Measurements from ENCODE around the gene MVB12B. TPM values are rescaled to one million over a fixed set of nuclear protein-coding genes. Genes with fewer than 3 reads are reported as not detected.
A peak's percentile ranks its signal among the peaks of the same experiment; 100 is the strongest.

The MVB12B gene
- total and polyA plus RNA-seq, 2 donors from 2014 or later = 4.5 to 12.3 TPM

DNA sequence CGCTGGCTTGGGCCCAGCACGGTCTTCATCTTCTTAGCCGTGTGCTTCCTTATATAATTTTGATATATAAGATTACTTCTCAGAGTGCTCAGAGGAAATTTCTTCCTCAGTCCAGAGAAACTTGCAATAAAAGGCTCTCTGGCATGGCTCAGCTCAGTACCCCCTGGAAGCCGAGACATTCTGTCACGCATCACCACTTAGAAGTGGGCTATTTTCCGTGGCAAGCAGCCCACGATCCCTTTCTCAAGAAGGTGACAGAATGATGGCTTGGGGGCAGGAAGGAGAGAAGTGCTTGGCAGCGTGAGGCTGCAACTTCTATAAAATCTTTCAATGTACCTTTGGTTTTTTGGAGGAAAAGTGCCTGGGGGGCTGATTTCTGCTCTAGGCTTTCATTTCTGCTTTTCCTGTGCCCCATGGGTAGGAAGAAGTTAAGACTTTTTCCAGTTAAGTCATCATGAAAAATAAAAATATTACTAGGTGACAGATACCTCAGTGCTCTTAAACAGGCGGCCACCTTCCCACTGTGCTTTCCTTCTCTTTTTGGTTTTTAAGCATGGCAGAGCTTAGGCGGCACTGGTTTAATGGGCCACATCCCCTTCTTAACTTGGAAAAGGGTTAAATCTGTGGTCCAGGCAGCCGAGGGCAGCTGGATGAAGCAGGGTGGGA is 104.6 kb downstream of the MVB12B start:
- Histone ChIP-seq H3K36me3 (ENCODE audit: control insufficient read depth in 2 of 3, insufficient read depth in 3 of 3, low read length in 3 of 3) (no peaks in the 10 kb centered on the region), H3K9me3 (ENCODE audit: control insufficient read depth in 2 of 3, insufficient read depth in 1 of 3, low read length in 3 of 3) (no peaks in the 10 kb centered on the region), H3K27ac (ENCODE audit: low read depth in 2 of 2, low read length in 2 of 2) (no peak overlapping the region), H3K4me3 (ENCODE audit: low read length in 3 of 3) (no peak overlapping the region), H3K4me1 (ENCODE audit: control insufficient read depth in 2 of 3, insufficient read depth in 2 of 3, low read depth in 1 of 3, low read length in 3 of 3) (no peaks in the 10 kb centered on the region), H3K9ac (ENCODE audit: low read length in 3 of 3) (no peak overlapping the region), H3K27me3 (ENCODE audit: control insufficient read depth, insufficient read depth, low read length) (no peaks in the 10 kb centered on the region)
- no peak for FAIRE-seq
- intact Hi-C loops (cut with DNase I) = no loop called here
- peak in 2 of 5 donors; percentile 16 to 25 for DNase-seq
- TF ChIP-seq, protein P1, sequence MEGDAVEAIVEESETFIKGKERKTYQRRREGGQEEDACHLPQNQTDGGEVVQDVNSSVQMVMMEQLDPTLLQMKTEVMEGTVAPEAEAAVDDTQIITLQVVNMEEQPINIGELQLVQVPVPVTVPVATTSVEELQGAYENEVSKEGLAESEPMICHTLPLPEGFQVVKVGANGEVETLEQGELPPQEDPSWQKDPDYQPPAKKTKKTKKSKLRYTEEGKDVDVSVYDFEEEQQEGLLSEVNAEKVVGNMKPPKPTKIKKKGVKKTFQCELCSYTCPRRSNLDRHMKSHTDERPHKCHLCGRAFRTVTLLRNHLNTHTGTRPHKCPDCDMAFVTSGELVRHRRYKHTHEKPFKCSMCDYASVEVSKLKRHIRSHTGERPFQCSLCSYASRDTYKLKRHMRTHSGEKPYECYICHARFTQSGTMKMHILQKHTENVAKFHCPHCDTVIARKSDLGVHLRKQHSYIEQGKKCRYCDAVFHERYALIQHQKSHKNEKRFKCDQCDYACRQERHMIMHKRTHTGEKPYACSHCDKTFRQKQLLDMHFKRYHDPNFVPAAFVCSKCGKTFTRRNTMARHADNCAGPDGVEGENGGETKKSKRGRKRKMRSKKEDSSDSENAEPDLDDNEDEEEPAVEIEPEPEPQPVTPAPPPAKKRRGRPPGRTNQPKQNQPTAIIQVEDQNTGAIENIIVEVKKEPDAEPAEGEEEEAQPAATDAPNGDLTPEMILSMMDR (IDR thresholded peaks at IDR 0.05; ENCODE audit: borderline replicate concordance, extremely low read depth, insufficient read depth) = no peak

DNA sequence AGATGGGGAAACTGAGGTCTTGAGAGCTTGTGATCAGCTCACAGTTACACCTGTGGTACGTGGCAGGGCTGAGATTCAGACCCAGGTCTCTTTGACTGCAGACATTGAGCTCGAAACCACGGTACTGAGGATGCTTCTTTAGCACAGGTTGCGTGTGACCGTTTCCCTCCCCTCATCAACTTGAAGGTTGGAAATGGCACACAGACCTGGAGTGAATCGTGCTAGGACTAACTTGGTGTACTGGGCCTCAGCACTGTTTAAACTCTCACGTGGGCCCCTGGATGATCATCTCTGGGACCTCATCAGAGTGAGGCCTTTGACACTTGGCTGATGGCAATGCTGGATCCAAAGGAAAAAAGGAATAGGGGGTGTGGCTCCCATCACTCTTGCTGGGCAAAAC is 106.0 kb downstream of the MVB12B start:
- no peak overlapping the region for H3K27ac ChIP-seq (ENCODE audit: low read depth in 2 of 2, low read length in 2 of 2)
- no peaks in the 10 kb centered on the region for H3K27me3 ChIP-seq (ENCODE audit: control insufficient read depth, insufficient read depth, low read length)
- no peaks in the 10 kb centered on the region for H3K36me3 ChIP-seq (ENCODE audit: control insufficient read depth in 2 of 3, insufficient read depth in 3 of 3, low read length in 3 of 3)
- intact Hi-C loops (cut with DNase I) = no loop called here
- TF ChIP-seq, protein P1 (IDR thresholded peaks at IDR 0.05; ENCODE audit: borderline replicate concordance, extremely low read depth, insufficient read depth) = no peak
- no peaks in the 10 kb centered on the region for H3K4me1 ChIP-seq (ENCODE audit: control insufficient read depth in 2 of 3, insufficient read depth in 2 of 3, low read depth in 1 of 3, low read length in 3 of 3)
- no peak overlapping the region for H3K9ac ChIP-seq (ENCODE audit: low read length in 3 of 3)
- DNase-seq = no peak
- no peak overlapping the region for H3K4me3 ChIP-seq (ENCODE audit: low read length in 3 of 3)
- FAIRE-seq = no peak
- H3K9me3 ChIP-seq (ENCODE audit: control insufficient read depth in 2 of 3, insufficient read depth in 1 of 3, low read length in 3 of 3) = no peaks in the 10 kb centered on the region

DNA sequence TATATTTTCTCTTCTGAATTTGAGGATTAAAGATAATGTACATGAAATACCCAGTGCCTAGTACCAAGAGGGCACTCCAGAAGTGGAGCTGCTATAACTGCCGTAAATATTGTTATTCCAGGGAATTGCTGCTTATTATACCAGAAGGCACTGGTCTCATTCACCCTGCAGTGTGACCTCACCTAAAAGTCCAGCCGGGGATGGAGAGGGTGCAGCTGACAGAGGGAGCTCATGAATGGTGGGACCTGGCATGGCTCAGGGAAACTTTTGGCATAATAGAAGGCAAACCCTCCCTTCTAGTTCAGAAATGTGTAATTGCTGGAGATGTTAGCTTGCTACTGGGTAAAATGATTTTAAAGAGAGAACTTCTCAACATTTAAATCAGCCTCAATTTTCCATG is 108.5 kb downstream of the MVB12B start:
- Histone ChIP-seq H3K9me3 (ENCODE audit: control insufficient read depth in 2 of 3, insufficient read depth in 1 of 3, low read length in 3 of 3) (no peaks in the 10 kb centered on the region), H3K4me1 (ENCODE audit: control insufficient read depth in 2 of 3, insufficient read depth in 2 of 3, low read depth in 1 of 3, low read length in 3 of 3) (no peaks in the 10 kb centered on the region), H3K27ac (ENCODE audit: low read depth in 2 of 2, low read length in 2 of 2) (no peak overlapping the region), H3K9ac (ENCODE audit: low read length in 3 of 3) (no peak overlapping the region), H3K4me3 (ENCODE audit: low read length in 3 of 3) (no peak overlapping the region), H3K27me3 (ENCODE audit: control insufficient read depth, insufficient read depth, low read length) (no peaks in the 10 kb centered on the region), H3K36me3 (ENCODE audit: control insufficient read depth in 2 of 3, insufficient read depth in 3 of 3, low read length in 3 of 3) (no peaks in the 10 kb centered on the region)
- FAIRE-seq (no peak), DNase-seq (no peak)
- intact Hi-C loops (cut with DNase I) = no loop called here
- TF ChIP-seq, protein P1 (IDR thresholded peaks at IDR 0.05; ENCODE audit: borderline replicate concordance, extremely low read depth, insufficient read depth) = no peak

DNA sequence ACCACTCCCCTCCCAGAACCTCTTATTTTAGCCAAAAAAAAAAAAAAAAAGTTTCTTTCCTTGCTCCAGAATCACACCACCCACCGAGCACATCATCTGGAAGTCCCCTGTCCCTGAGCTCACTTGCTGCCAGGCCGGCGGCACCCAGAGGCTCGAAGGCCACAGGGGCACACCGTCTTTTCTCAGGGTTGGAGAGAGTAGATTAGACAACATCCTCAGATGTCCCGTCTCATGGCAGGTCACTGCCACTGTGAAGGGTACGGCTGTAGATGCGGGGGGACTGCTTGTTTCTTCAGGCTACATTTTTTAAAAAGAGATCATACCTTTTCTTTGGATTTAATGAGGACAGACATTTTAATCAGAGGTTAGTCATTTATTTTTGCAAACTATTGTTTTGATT is 109.0 kb downstream of the MVB12B start:
- intact Hi-C loops (cut with DNase I) = no loop called here
- Histone ChIP-seq H3K4me1 (ENCODE audit: control insufficient read depth in 2 of 3, insufficient read depth in 2 of 3, low read depth in 1 of 3, low read length in 3 of 3) (no peaks in the 10 kb centered on the region), H3K27me3 (ENCODE audit: control insufficient read depth, insufficient read depth, low read length) (no peaks in the 10 kb centered on the region), H3K27ac (ENCODE audit: low read depth in 2 of 2, low read length in 2 of 2) (no peak overlapping the region), H3K36me3 (ENCODE audit: control insufficient read depth in 2 of 3, insufficient read depth in 3 of 3, low read length in 3 of 3) (no peaks in the 10 kb centered on the region), H3K9me3 (ENCODE audit: control insufficient read depth in 2 of 3, insufficient read depth in 1 of 3, low read length in 3 of 3) (no peaks in the 10 kb centered on the region), H3K9ac (ENCODE audit: low read length in 3 of 3) (no peak overlapping the region), H3K4me3 (ENCODE audit: low read length in 3 of 3) (no peak overlapping the region)
- TF ChIP-seq, protein P1 (IDR thresholded peaks at IDR 0.05; ENCODE audit: borderline replicate concordance, extremely low read depth, insufficient read depth) = no peak
- FAIRE-seq (no peak), DNase-seq (no peak)

Data from kidney (tissue), 14 donors.